Parathyroid adenoma (tissue), 2 donors: Measurements from ENCODE around the gene CFAP52.
"Not testable (repeated sequence)": the region's sequence is repeated elsewhere in the genome, so short reads cannot be mapped to it uniquely, and the experiment has no call there.

Experiments used
- H2AFZ ChIP-seq: fragments of 300-600 bp; sonication (generic); one replicate; pipeline ENCODE4 v1.7.0; 2017; ENCODE audit warnings: antibody characterized with exemption, mild to moderate bottlenecking
- H3K27ac ChIP-seq: fragments of 300-600 bp; sonication (generic); one replicate; pipeline ENCODE4 v1.7.0; 2017
- H3K27me3 ChIP-seq: fragments of 300-600 bp; sonication (generic); one replicate; pipeline ENCODE4 v1.7.0; 2017; ENCODE audit warnings: low read length; ENCODE audit not compliant: control insufficient read depth, insufficient read depth
- H3K36me3 ChIP-seq: fragments of 300-600 bp; sonication (generic); one replicate; pipeline ENCODE4 v1.7.0; 2017; ENCODE audit warnings: low read length; ENCODE audit not compliant: control insufficient read depth, insufficient read depth
- H3K4me1 ChIP-seq: fragments of 300-600 bp; sonication (generic); one replicate; pipeline ENCODE4 v1.7.0; 2017; ENCODE audit warnings: control low read depth
- H3K4me2 ChIP-seq: fragments of 300-600 bp; sonication (generic); one replicate; pipeline ENCODE4 v1.7.0; 2017; ENCODE audit warnings: low read length
- H3K4me3 ChIP-seq: fragments of 300-600 bp; sonication (generic); one replicate; pipeline ENCODE4 v1.7.0; 2017; ENCODE audit warnings: low read depth, low read length
- H3K79me2 ChIP-seq: fragments of 300-600 bp; sonication (generic); one replicate; pipeline ENCODE4 v1.7.0; 2017; ENCODE audit warnings: control low read depth
- H3K9ac ChIP-seq: fragments of 300-600 bp; sonication (generic); one replicate; pipeline ENCODE4 v1.7.0; 2017; ENCODE audit warnings: mild to moderate bottlenecking
- H3K9me3 ChIP-seq: fragments of 300-600 bp; sonication (generic); one replicate; pipeline ENCODE4 v1.7.0; 2017; ENCODE audit warnings: low read length; ENCODE audit not compliant: control insufficient read depth
- CTCF ChIP-seq: fragments of 300-600 bp; sonication (generic); IDR thresholded peaks from one replicate; pipeline ENCODE4 v1.7.0; 2017; ENCODE audit warnings: antibody characterized with exemption, mild to moderate bottlenecking
- donor health status: primary hyperparathyroidism.

Gene CFAP52

GRCh38 chr17:9587969-9588656 is 11.7 kb downstream of the CFAP52 start:
- H3K79me2 ChIP-seq, result no peaks in the 10 kb centered on the region
- H3K9ac ChIP-seq, result no peak overlapping the region
- H3K27me3 ChIP-seq, result no peaks in the 10 kb centered on the region
- H3K27ac ChIP-seq, result no peak overlapping the region
- H3K36me3 ChIP-seq, result no peaks in the 10 kb centered on the region
- no peaks in the 10 kb centered on the region for H3K9me3 ChIP-seq
- H2AFZ ChIP-seq, result no peak overlapping the region
- no peak for TF ChIP-seq CTCF
- H3K4me1 ChIP-seq, result no peaks in the 10 kb centered on the region
- no peak overlapping the region for H3K4me2 ChIP-seq
- H3K4me3 ChIP-seq, result no peak overlapping the region

- no peak overlapping the region for H3K4me3 ChIP-seq
- H3K27ac ChIP-seq, result no peak overlapping the region
- no peaks in the 10 kb centered on the region for H3K36me3 ChIP-seq
- no peaks in the 10 kb centered on the region for H3K4me1 ChIP-seq
- no peaks in the 10 kb centered on the region for H3K9me3 ChIP-seq
- H3K79me2 ChIP-seq, result no peaks in the 10 kb centered on the region
- no peak overlapping the region for H2AFZ ChIP-seq
- H3K27me3 ChIP-seq, result no peaks in the 10 kb centered on the region
- H3K9ac ChIP-seq, result no peak overlapping the region
- no peak overlapping the region for H3K4me2 ChIP-seq
- TF ChIP-seq CTCF, result no peak
These were observed 17.6 kb downstream of the CFAP52 start for GRCh38 chr17:9594065-9594464.

- not testable (repeated sequence) for H3K4me3 ChIP-seq, H2AFZ ChIP-seq, H3K9ac ChIP-seq, H3K9me3 ChIP-seq, H3K79me2 ChIP-seq, H3K4me1 ChIP-seq, H3K27me3 ChIP-seq, H3K36me3 ChIP-seq, H3K27ac ChIP-seq, H3K4me2 ChIP-seq
These were observed 21.2 kb downstream of the CFAP52 start for GRCh38 chr17:9597638-9598037.

GRCh38 chr17:9598661-9599060 is 22.2 kb downstream of the CFAP52 start:
- H3K27ac ChIP-seq, result no peak overlapping the region
- no peak for TF ChIP-seq CTCF

GRCh38 chr17:9604583-9604982 is 28.1 kb downstream of the CFAP52 start:
- not testable (repeated sequence) for H3K27ac ChIP-seq, H2AFZ ChIP-seq, H3K4me1 ChIP-seq, H3K9me3 ChIP-seq, H3K4me3 ChIP-seq, H3K79me2 ChIP-seq, H3K4me2 ChIP-seq, H3K9ac ChIP-seq, H3K27me3 ChIP-seq, H3K36me3 ChIP-seq

More at GRCh38 chr17:9598661-9599060, 22.2 kb downstream of the CFAP52 start:
- Histone ChIP-seq H3K4me3 (no peak overlapping the region), H3K9ac (no peak overlapping the region), H3K4me2 (no peak overlapping the region), H3K36me3 (no peaks in the 10 kb centered on the region), H3K27me3 (no peaks in the 10 kb centered on the region), H3K9me3 (no peaks in the 10 kb centered on the region), H3K4me1 (no peaks in the 10 kb centered on the region), H2AFZ (no peak overlapping the region), H3K79me2 (no peaks in the 10 kb centered on the region)

- Histone ChIP-seq H3K4me3 (no peak overlapping the region), H3K9me3 (no peaks in the 10 kb centered on the region), H3K36me3 (no peaks in the 10 kb centered on the region), H3K9ac (no peak overlapping the region), H3K4me2 (no peak overlapping the region), H3K79me2 (no peaks in the 10 kb centered on the region), H3K27me3 (no peaks in the 10 kb centered on the region), H3K4me1 (no peaks in the 10 kb centered on the region), H3K27ac (no peak overlapping the region), H2AFZ (no peak overlapping the region)
- no peak for TF ChIP-seq CTCF
These were observed 30.0 kb downstream of the CFAP52 start for GRCh38 chr17:9606453-9606852.

- not testable (repeated sequence) for H3K9ac ChIP-seq, H3K9me3 ChIP-seq, H2AFZ ChIP-seq, H3K36me3 ChIP-seq, H3K4me3 ChIP-seq, H3K4me1 ChIP-seq, H3K4me2 ChIP-seq, H3K27me3 ChIP-seq, H3K27ac ChIP-seq, H3K79me2 ChIP-seq
These were observed 30.6 kb downstream of the CFAP52 start for GRCh38 chr17:9607058-9607457.
